ENCODE data around the gene LILRA1. TPM values are rescaled to one million over a fixed set of nuclear protein-coding genes. Genes with fewer than 3 reads are reported as not detected.
"Not testable (repeated sequence)": the region's sequence is repeated elsewhere in the genome, so short reads cannot be mapped to it uniquely, and the experiment has no call there.

Gene LILRA1
- total RNA-seq, 1 donor from 2014 or later = not detected

DNA sequence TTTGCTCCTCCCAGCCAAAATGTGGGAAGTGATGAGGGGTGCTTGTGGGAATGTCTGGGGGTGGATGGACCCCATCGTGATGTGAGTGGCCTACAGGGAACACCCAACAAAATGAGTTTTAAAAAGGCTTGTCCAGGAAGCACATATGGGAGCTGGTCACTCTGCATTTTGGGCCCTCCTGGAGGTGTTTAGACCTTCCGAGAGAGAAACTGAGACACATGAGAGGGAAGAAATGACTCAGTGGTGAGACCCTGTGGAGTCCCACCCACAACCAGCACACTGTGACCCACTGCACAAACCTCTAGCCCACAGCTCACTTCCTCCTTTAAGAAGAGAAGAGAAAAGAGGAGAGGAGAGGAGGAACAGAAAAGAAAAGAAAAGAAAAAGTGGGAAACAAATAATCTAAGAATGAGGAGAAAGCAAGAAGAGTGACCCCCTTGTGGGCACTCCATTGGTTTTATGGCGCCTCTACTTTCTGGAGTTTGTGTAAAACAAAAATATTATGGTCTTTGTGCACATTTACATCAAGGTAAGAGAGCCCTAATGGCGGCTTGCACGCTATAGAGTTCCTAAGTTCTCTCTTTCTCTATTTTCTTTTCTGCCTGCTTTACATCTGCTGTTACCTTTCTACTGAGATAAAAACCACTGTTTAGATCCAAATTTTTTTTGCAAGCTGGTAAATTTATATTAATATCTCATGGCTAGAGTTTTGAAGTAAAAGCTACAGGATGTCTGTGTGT lies 23.6 kb downstream of the LILRA1 start:
- no peak overlapping the region for H3K27ac Mint-ChIP-seq (ENCODE audit: unreplicated experiment)
- no peaks in the 10 kb centered on the region for H3K36me3 Mint-ChIP-seq (ENCODE audit: unreplicated experiment)
- peak; percentile 53 for DNase-seq (ENCODE audit: extremely low spot score, unreplicated experiment)
- H3K9me3 Mint-ChIP-seq (ENCODE audit: unreplicated experiment) = peaks cover 34% of the 10 kb centered on the region
- H3K27me3 Mint-ChIP-seq (ENCODE audit: unreplicated experiment) = no peaks in the 10 kb centered on the region
- no peaks in the 10 kb centered on the region for H3K4me1 Mint-ChIP-seq (ENCODE audit: unreplicated experiment)
- no peak overlapping the region for H3K4me3 Mint-ChIP-seq (ENCODE audit: unreplicated experiment)
- TF ChIP-seq, protein P1, sequence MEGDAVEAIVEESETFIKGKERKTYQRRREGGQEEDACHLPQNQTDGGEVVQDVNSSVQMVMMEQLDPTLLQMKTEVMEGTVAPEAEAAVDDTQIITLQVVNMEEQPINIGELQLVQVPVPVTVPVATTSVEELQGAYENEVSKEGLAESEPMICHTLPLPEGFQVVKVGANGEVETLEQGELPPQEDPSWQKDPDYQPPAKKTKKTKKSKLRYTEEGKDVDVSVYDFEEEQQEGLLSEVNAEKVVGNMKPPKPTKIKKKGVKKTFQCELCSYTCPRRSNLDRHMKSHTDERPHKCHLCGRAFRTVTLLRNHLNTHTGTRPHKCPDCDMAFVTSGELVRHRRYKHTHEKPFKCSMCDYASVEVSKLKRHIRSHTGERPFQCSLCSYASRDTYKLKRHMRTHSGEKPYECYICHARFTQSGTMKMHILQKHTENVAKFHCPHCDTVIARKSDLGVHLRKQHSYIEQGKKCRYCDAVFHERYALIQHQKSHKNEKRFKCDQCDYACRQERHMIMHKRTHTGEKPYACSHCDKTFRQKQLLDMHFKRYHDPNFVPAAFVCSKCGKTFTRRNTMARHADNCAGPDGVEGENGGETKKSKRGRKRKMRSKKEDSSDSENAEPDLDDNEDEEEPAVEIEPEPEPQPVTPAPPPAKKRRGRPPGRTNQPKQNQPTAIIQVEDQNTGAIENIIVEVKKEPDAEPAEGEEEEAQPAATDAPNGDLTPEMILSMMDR (IDR thresholded peaks at IDR 0.05) = no peak

DNA sequence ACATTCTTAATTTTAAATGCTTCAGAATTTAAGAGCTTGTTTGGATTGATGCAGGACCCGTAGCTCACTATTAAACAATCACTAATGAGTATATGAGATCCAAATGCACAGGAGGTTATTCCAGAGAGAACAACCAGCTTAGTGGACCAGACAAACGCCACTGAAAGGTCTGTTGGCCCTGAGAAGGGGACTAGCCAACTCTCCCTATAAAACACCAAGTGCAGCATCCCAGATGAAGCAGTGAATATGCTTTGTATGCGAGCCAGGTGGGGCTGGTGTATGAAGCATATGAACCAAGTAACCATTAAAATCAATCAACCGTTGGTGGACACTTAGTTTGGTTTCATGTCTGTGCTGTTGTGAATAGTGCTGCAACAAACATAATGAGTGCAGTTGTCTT lies 27.0 kb downstream of the LILRA1 start:
- no peak overlapping the region for H3K27ac Mint-ChIP-seq (ENCODE audit: unreplicated experiment)
- H3K27me3 Mint-ChIP-seq (ENCODE audit: unreplicated experiment) = no peaks in the 10 kb centered on the region
- no peaks in the 10 kb centered on the region for H3K4me1 Mint-ChIP-seq (ENCODE audit: unreplicated experiment)
- no peaks in the 10 kb centered on the region for H3K36me3 Mint-ChIP-seq (ENCODE audit: unreplicated experiment)
- H3K9me3 Mint-ChIP-seq (ENCODE audit: unreplicated experiment) = peaks cover 38% of the 10 kb centered on the region
- no peak for DNase-seq (ENCODE audit: extremely low spot score, unreplicated experiment)
- TF ChIP-seq, protein P1 (IDR thresholded peaks at IDR 0.05) = no peak
- no peak overlapping the region for H3K4me3 Mint-ChIP-seq (ENCODE audit: unreplicated experiment)

GRCh38 chr19:54622431-54622830 lies 29.0 kb downstream of the LILRA1 start:
- no peak overlapping the region for H3K4me3 Mint-ChIP-seq (ENCODE audit: unreplicated experiment)
- H3K36me3 Mint-ChIP-seq (ENCODE audit: unreplicated experiment) = no peaks in the 10 kb centered on the region
- TF ChIP-seq, protein P1 (IDR thresholded peaks at IDR 0.05) = no peak
- DNase-seq (ENCODE audit: extremely low spot score, unreplicated experiment) = no peak
- H3K27ac Mint-ChIP-seq (ENCODE audit: unreplicated experiment) = no peak overlapping the region
- H3K27me3 Mint-ChIP-seq (ENCODE audit: unreplicated experiment) = no peaks in the 10 kb centered on the region
- no peaks in the 10 kb centered on the region for H3K4me1 Mint-ChIP-seq (ENCODE audit: unreplicated experiment)
- H3K9me3 Mint-ChIP-seq (ENCODE audit: unreplicated experiment) = peaks cover 35% of the 10 kb centered on the region

- H3K4me1 Mint-ChIP-seq (ENCODE audit: unreplicated experiment); H3K27me3 Mint-ChIP-seq (ENCODE audit: unreplicated experiment); H3K4me3 Mint-ChIP-seq (ENCODE audit: unreplicated experiment); H3K36me3 Mint-ChIP-seq (ENCODE audit: unreplicated experiment); H3K27ac Mint-ChIP-seq (ENCODE audit: unreplicated experiment): not testable (repeated sequence)
- DNase-seq (ENCODE audit: extremely low spot score, unreplicated experiment) = peak; percentile 48
- peaks cover 47% of the 10 kb centered on the region for H3K9me3 Mint-ChIP-seq (ENCODE audit: unreplicated experiment)
These were observed 30.8 kb downstream of the LILRA1 start for GRCh38 chr19:54624234-54624633.

- peak; percentile 51 for DNase-seq (ENCODE audit: extremely low spot score, unreplicated experiment)
- not testable (repeated sequence) for H3K4me1 Mint-ChIP-seq (ENCODE audit: unreplicated experiment); H3K27me3 Mint-ChIP-seq (ENCODE audit: unreplicated experiment); H3K36me3 Mint-ChIP-seq (ENCODE audit: unreplicated experiment); H3K27ac Mint-ChIP-seq (ENCODE audit: unreplicated experiment); H3K4me3 Mint-ChIP-seq (ENCODE audit: unreplicated experiment)
- H3K9me3 Mint-ChIP-seq (ENCODE audit: unreplicated experiment) = peaks cover 49% of the 10 kb centered on the region
These were observed 31.7 kb downstream of the LILRA1 start for GRCh38 chr19:54624934-54625730.

- peaks cover 46% of the 10 kb centered on the region for H3K9me3 Mint-ChIP-seq (ENCODE audit: unreplicated experiment)
- no peak overlapping the region for H3K27ac Mint-ChIP-seq (ENCODE audit: unreplicated experiment)
- no peaks in the 10 kb centered on the region for H3K36me3 Mint-ChIP-seq (ENCODE audit: unreplicated experiment)
- TF ChIP-seq, protein P1 (IDR thresholded peaks at IDR 0.05) = no peak
- no peak overlapping the region for H3K4me3 Mint-ChIP-seq (ENCODE audit: unreplicated experiment)
- no peak for DNase-seq (ENCODE audit: extremely low spot score, unreplicated experiment)
- no peaks in the 10 kb centered on the region for H3K4me1 Mint-ChIP-seq (ENCODE audit: unreplicated experiment)
- no peaks in the 10 kb centered on the region for H3K27me3 Mint-ChIP-seq (ENCODE audit: unreplicated experiment)
These were observed 33.3 kb downstream of the LILRA1 start for GRCh38 chr19:54626757-54627156.

- not testable (repeated sequence) for H3K36me3 Mint-ChIP-seq (ENCODE audit: unreplicated experiment); H3K27ac Mint-ChIP-seq (ENCODE audit: unreplicated experiment); H3K4me1 Mint-ChIP-seq (ENCODE audit: unreplicated experiment); H3K4me3 Mint-ChIP-seq (ENCODE audit: unreplicated experiment); DNase-seq (ENCODE audit: extremely low spot score, unreplicated experiment); H3K27me3 Mint-ChIP-seq (ENCODE audit: unreplicated experiment)
- H3K9me3 Mint-ChIP-seq (ENCODE audit: unreplicated experiment) = peaks cover 34% of the 10 kb centered on the region
These were observed 34.5 kb downstream of the LILRA1 start for GRCh38 chr19:54627912-54628311.

- not testable (repeated sequence) for H3K27me3 Mint-ChIP-seq (ENCODE audit: unreplicated experiment); H3K4me3 Mint-ChIP-seq (ENCODE audit: unreplicated experiment); H3K36me3 Mint-ChIP-seq (ENCODE audit: unreplicated experiment); DNase-seq (ENCODE audit: extremely low spot score, unreplicated experiment); H3K4me1 Mint-ChIP-seq (ENCODE audit: unreplicated experiment); H3K27ac Mint-ChIP-seq (ENCODE audit: unreplicated experiment)
- peaks cover 27% of the 10 kb centered on the region for H3K9me3 Mint-ChIP-seq (ENCODE audit: unreplicated experiment)
These were observed 36.8 kb downstream of the LILRA1 start, which contains the start of gene LILRB1 for GRCh38 chr19:54630262-54630661. Gene LILRB1, plus strand, starts transcription at chr19:54630484. Its CDS starts 590 bp downstream, at chr19:54631074.

All from osteocyte (in vitro differentiated cells).